Hepatocyte (in vitro differentiated cells): ENCODE measurements around the gene C2orf81. TPM values are rescaled to one million over a fixed set of nuclear protein-coding genes. Genes with fewer than 3 reads are reported as not detected.

Source experiments
- DNase-seq: peaks from one replicate; pipeline ENCODE4 v3.0.0-alpha.2; 2016; ENCODE audit warnings: low spot score
- H2AFZ ChIP-seq: fragments of 200-600 bp; sonication (generic); 2 replicates; pipeline ENCODE4 v1.6.0; 2016; ENCODE audit warnings: antibody characterized with exemption, mild to moderate bottlenecking
- H3K27ac ChIP-seq: fragments of 200-600 bp; sonication (generic); 2 replicates; pipeline ENCODE4 v1.5.1; 2016; ENCODE audit warnings: mild to moderate bottlenecking
- H3K27me3 ChIP-seq: fragments of 200-600 bp; sonication (generic); 2 replicates; pipeline ENCODE4 v1.6.1; 2016
- H3K36me3 ChIP-seq: fragments of 200-600 bp; sonication (generic); replicated peaks from 2 replicates; pipeline ENCODE4 v1.5.1; 2016; ENCODE audit warnings: low read depth; ENCODE audit not compliant: insufficient read depth
- H3K4me1 ChIP-seq: fragments of 200-600 bp; sonication (generic); 2 replicates; pipeline ENCODE4 v1.5.1; 2016; ENCODE audit warnings: mild to moderate bottlenecking, moderate library complexity; ENCODE audit not compliant: insufficient read depth
- H3K4me2 ChIP-seq: fragments of 200-600 bp; sonication (generic); 2 replicates; pipeline ENCODE4 v1.6.0; 2016
- H3K4me3 ChIP-seq: fragments of 200-600 bp; sonication (generic); 2 replicates; pipeline ENCODE4 v1.5.1; 2016; ENCODE audit warnings: mild to moderate bottlenecking
- H3K79me2 ChIP-seq: fragments of 200-600 bp; sonication (generic); 2 replicates; pipeline ENCODE4 v1.6.0; 2017; ENCODE audit warnings: mild to moderate bottlenecking
- H3K9me2 ChIP-seq: fragments of 200-600 bp; sonication (generic); replicated peaks from 2 replicates; pipeline ENCODE4 v1.6.0; 2017; ENCODE audit warnings: mild to moderate bottlenecking; ENCODE audit not compliant: insufficient read depth
- H3K9me3 ChIP-seq: fragments of 200-600 bp; sonication (generic); 2 replicates; pipeline ENCODE4 v1.5.1; 2016; ENCODE audit warnings: low read depth, mild to moderate bottlenecking
- H4K20me1 ChIP-seq: fragments of 200-600 bp; sonication (generic); 2 replicates; pipeline ENCODE4 v1.6.0; 2016; ENCODE audit warnings: mild to moderate bottlenecking; ENCODE audit not compliant: insufficient read depth, poor library complexity, severe bottlenecking
- EZH2 ChIP-seq: fragments of 200-600 bp; sonication (generic); IDR thresholded peaks from 2 replicates; pipeline ENCODE4 v1.6.1; 2016; ENCODE audit warnings: antibody characterized with exemption, mild to moderate bottlenecking, borderline replicate concordance
- EZH2phosphoT487 ChIP-seq: fragments of 200-600 bp; sonication (generic); IDR thresholded peaks from one replicate; pipeline ENCODE4 v1.6.1; 2018; ENCODE audit warnings: antibody characterized with exemption, mild to moderate bottlenecking, low read depth, moderate library complexity; ENCODE audit not compliant: unreplicated experiment, severe bottlenecking
- WGBS: methylation state at CpG from one replicate; pipeline ENCODE4 v1.1.6; 2016; ENCODE audit warnings: low lambda C conversion rate; ENCODE audit errors: missing lambda C conversion rate; 5-methylcytosine and 5-hydroxymethylcytosine counted together
- polyA plus RNA-seq: library from polyadenylated mRNA; unstranded; fragments of >200 nt; fragmentation: Nextera tagmentation; extraction: Ambion mirVana; gene quantifications from 2 replicates; pipeline ENCODE4 v1.2.1, GENCODE V29; 2016
- total RNA-seq: library from RNA; depleted of rRNA; stranded (reverse); fragments of >200 nt; gene quantifications from 2 replicates; pipeline ENCODE4 v1.2.3, GENCODE V29; 2014
- TF ChIP-seq, protein P1 (sequence below): fragments of 200-600 bp; sonication (generic); IDR thresholded peaks from 2 replicates; pipeline ENCODE4 v1.5.1; 2016; ENCODE audit warnings: antibody characterized with exemption, mild to moderate bottlenecking; ENCODE audit not compliant: poor library complexity

Gene C2orf81
- total and polyA plus RNA-seq, 2 experiments from 2014 or later: 0.37 to 0.76 TPM

- Histone ChIP-seq H3K9me3 (no peaks in the 10 kb centered on the region), H3K4me2 (no peak overlapping the region), H3K9me2 (no peaks in the 10 kb centered on the region), H3K27ac (no peak overlapping the region), H3K4me1 (peaks cover 14% of the 10 kb centered on the region), H3K79me2 (peaks cover 90% of the 10 kb centered on the region), H2AFZ (no peak overlapping the region), H3K27me3 (no peaks in the 10 kb centered on the region), H4K20me1 (peaks cover 42% of the 10 kb centered on the region), H3K36me3 (no peaks in the 10 kb centered on the region), H3K4me3 (no peak overlapping the region)
- 100% methylated on average over 1 of the region's 1 CpG for WGBS
- TF ChIP-seq, protein P1, sequence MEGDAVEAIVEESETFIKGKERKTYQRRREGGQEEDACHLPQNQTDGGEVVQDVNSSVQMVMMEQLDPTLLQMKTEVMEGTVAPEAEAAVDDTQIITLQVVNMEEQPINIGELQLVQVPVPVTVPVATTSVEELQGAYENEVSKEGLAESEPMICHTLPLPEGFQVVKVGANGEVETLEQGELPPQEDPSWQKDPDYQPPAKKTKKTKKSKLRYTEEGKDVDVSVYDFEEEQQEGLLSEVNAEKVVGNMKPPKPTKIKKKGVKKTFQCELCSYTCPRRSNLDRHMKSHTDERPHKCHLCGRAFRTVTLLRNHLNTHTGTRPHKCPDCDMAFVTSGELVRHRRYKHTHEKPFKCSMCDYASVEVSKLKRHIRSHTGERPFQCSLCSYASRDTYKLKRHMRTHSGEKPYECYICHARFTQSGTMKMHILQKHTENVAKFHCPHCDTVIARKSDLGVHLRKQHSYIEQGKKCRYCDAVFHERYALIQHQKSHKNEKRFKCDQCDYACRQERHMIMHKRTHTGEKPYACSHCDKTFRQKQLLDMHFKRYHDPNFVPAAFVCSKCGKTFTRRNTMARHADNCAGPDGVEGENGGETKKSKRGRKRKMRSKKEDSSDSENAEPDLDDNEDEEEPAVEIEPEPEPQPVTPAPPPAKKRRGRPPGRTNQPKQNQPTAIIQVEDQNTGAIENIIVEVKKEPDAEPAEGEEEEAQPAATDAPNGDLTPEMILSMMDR: no peak
- no peak for TF ChIP-seq EZH2
- TF ChIP-seq EZH2phosphoT487: no peak
- no peak for DNase-seq
These were observed 34.1 kb downstream of the C2orf81 start for GRCh38 chr2:74387346-74387745.

DNA sequence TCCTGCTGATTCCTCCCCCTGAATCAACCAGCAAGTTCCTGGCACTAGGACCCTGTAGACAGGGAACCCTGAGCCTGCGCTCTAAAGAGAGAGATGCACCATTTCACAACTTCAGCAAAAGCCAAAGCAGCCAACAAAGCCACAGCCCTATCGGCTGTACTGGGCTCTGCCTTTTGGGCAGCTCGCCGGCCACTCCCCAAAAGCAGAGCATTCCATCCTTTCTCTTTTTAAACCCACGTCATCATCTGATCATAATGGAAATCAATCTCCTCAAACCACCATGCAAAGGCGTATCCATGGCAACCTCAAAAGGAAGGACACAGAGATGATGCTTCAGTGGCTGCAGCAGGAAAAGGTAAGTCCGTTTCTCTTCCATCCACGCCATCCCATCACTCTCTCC lies 36.0 kb downstream of the C2orf81 start:
- Histone ChIP-seq H4K20me1 (peaks cover 43% of the 10 kb centered on the region), H3K79me2 (peaks cover 97% of the 10 kb centered on the region), H3K9me3 (no peaks in the 10 kb centered on the region), H3K4me3 (no peak overlapping the region), H3K36me3 (no peaks in the 10 kb centered on the region), H3K27ac (no peak overlapping the region), H3K4me2 (no peak overlapping the region), H3K9me2 (no peaks in the 10 kb centered on the region), H3K27me3 (no peaks in the 10 kb centered on the region), H3K4me1 (peaks cover 12% of the 10 kb centered on the region), H2AFZ (no peak overlapping the region)
- TF ChIP-seq, protein P1: no peak
- TF ChIP-seq EZH2: no peak
- TF ChIP-seq EZH2phosphoT487: no peak
- 87% methylated on average over 8 of the region's 8 CpGs for WGBS
- no peak for DNase-seq

GRCh38 chr2:74384051-74384450 lies 37.4 kb downstream of the C2orf81 start:
- peaks cover 45% of the 10 kb centered on the region for H4K20me1 ChIP-seq
- H3K27me3 ChIP-seq: no peaks in the 10 kb centered on the region
- no peaks in the 10 kb centered on the region for H3K9me3 ChIP-seq
- H3K4me3 ChIP-seq: no peak overlapping the region
- no peak overlapping the region for H2AFZ ChIP-seq
- no peak for TF ChIP-seq EZH2
- TF ChIP-seq EZH2phosphoT487: no peak
- TF ChIP-seq, protein P1: no peak
- peaks cover 13% of the 10 kb centered on the region for H3K4me1 ChIP-seq
- H3K9me2 ChIP-seq: no peaks in the 10 kb centered on the region
- WGBS: 93% methylated on average over 3 of the region's 3 CpGs
- peaks cover 97% of the 10 kb centered on the region for H3K79me2 ChIP-seq
- no peak for DNase-seq
- H3K27ac ChIP-seq: no peak overlapping the region
- H3K4me2 ChIP-seq: no peak overlapping the region
- no peaks in the 10 kb centered on the region for H3K36me3 ChIP-seq

- H3K27me3 ChIP-seq: no peaks in the 10 kb centered on the region
- peaks cover 97% of the 10 kb centered on the region for H3K79me2 ChIP-seq
- no peaks in the 10 kb centered on the region for H3K9me3 ChIP-seq
- no peak overlapping the region for H3K4me3 ChIP-seq
- H3K4me1 ChIP-seq: peaks cover 13% of the 10 kb centered on the region
- H3K36me3 ChIP-seq: no peaks in the 10 kb centered on the region
- TF ChIP-seq EZH2 (no peak), EZH2phosphoT487 (no peak)
- TF ChIP-seq, protein P1: no peak
- H2AFZ ChIP-seq: no peak overlapping the region
- no peak overlapping the region for H3K27ac ChIP-seq
- H3K4me2 ChIP-seq: no peak overlapping the region
- peaks cover 41% of the 10 kb centered on the region for H4K20me1 ChIP-seq
- no peaks in the 10 kb centered on the region for H3K9me2 ChIP-seq
- 57% methylated on average over 1 of the region's 1 CpG for WGBS
- DNase-seq: no peak
These were observed 38.2 kb downstream of the C2orf81 start for GRCh38 chr2:74383254-74383653.
